RCC 7860 (cell line): ENCODE measurements around the gene TENM4.

ENCODE experiments used
- DNase-seq: peaks from one replicate; pipeline ENCODE4 v3.0.0-alpha.2; 2015; ENCODE audit warnings: low spot score
- FAIRE-seq: peaks from 2 replicates; lab custom pipeline; 2012; peaks lifted over from hg19 to GRCh38; lab: Jason Lieb, UNC

The TENM4 gene

GRCh38 chr11:79449040-79449439 lies 8.2 kb upstream of the TENM4 start:
- DNase-seq = no peak
- no peak for FAIRE-seq

DNA sequence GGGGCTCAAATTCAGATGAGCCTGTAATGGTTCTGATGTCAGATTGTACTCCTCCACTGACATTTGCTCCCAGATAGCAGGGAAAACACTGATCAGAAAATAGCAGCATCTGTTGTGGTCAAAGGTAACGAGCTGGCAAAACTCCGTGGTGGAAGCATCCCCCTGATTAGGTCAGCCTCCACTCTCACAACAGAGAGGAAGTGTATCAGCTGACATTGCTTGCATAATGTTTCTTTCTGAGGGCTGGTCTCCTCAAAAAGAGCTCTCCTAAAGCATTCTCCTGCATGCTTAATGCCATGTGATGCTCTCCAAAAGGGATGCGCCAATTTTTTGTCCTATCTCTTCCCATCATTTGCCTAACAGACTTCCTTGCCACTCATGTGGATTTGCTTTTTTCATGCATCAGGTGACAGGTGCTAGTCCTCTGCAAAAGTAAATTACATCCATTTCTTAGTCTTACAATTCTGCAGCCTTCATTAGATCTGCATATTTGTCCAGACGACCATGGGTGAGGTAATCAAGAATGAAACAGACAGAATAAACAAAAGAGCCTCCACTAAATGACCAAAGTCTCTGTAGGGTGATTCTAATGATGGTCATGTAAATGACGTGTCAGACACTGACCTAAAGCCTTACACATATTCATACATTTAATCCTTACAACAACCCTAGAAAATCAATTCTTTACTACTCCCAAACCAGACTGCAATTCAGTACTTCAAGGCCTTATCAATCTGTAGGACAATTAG lies 6.4 kb upstream of the TENM4 start:
- DNase-seq (no peak), FAIRE-seq (no peak)

- FAIRE-seq (no peak), DNase-seq (no peak)
Measured at GRCh38 chr11:79444923-79445322, 4.1 kb upstream of the TENM4 start.

DNA sequence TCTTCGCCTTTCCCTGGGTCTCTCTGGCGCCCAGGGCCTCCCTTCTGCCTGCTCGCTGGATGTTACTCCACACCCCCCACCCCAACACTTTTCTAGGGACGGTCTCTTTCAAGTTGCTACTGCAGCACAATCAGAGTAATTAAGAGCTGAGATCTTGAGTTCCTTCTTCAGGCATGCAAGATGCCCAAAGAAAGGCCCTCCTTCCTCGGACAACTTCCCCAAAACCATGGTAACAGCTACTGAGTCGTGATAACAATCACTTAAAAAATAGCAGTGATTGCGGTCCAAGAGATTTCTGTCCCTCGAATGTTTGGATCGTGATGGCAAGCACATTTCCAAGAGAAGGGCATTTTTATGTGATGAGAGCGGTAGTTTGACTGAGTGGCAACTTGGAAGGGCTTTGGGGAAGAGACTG lies 638 bp upstream of the TENM4 start:
- no peak for FAIRE-seq
- DNase-seq = no peak

- no peak for FAIRE-seq
- DNase-seq = no peak
Measured at GRCh38 chr11:79439886-79440570, 802 bp downstream of the TENM4 start.

DNA sequence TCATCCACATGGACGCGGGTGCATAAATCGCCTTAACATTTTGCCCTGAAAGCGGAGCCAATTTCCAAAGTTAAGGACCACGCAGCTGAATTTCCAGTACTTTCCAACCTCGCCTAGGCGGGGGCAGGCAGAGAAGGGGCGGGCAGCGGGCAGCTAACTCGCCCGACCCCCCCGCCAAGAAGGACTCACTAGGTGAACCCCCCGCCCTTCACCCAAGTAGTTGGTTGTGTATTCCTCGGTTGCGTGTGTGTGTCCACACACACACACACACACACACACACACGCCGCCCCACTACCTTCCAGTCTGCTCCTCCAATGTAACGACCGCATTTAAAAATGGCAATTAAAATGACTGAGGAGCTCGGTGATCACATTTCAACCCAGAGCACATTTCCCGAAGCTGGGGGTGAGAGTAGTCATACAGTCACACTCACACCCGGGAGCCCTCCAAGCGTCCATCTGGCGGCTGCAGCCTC lies 1.4 kb downstream of the TENM4 start:
- no peak for FAIRE-seq
- peak; percentile 19 for DNase-seq

- no peak for DNase-seq
- FAIRE-seq = no peak
Measured at GRCh38 chr11:79438631-79439409, 2.0 kb downstream of the TENM4 start.

DNA sequence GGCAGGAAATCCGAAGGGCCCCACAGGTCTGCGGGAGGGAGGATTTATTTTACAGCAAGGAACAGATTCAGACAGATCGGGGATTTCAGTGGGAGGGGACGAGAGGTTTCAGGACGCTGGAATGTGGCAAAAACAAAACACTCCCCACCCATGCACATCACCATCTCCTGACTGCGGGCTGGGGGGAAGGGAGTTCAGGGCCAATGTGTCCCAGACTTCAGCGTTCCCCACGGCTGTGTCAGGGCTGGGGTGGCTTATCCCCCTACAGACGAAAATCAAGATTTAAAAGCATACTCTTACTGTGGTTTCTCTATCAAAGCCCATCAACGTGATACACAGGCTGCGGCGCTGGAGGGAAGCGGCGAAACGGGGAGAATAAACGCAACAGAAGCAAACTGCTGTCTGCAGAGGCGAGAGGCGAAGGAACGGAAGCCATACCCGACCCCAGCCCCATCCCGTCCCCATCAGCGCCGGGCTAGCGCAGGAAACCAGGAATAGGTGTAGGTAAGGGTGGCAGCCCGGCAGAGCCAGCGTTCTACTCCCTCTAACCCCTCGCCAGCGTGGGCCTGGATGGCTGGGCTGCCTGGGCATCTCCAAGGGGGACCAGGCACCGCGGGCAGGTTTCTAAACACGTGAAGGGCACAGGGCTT lies 2.7 kb downstream of the TENM4 start:
- FAIRE-seq = no peak
- peak; percentile 51 for DNase-seq

- peak; percentile 32 for DNase-seq
- no peak for FAIRE-seq
Measured at GRCh38 chr11:79437278-79437980, 3.4 kb downstream of the TENM4 start.

DNA sequence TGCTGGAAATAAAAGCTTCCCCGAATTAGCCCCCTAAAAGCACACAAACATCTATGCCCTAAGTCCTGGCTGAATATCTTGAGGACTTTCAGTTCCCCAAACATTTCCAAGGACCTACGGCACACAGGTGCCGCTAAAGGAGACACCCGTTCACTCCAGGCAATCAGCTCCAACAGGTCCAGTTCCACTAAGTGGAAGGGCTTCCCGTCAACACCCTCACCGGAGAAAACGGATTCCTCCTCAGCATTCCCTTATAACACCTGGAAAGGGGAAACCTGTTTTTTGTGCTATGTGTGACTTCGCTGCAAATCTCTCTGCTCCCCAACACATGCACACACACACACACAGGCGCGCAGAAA lies 3.9 kb downstream of the TENM4 start:
- no peak for FAIRE-seq
- DNase-seq = no peak

GRCh38 chr11:79434283-79434682 lies 6.5 kb downstream of the TENM4 start:
- FAIRE-seq (no peak), DNase-seq (no peak)

GRCh38 chr11:79432138-79432537 lies 8.7 kb downstream of the TENM4 start:
- DNase-seq (no peak), FAIRE-seq (no peak)

DNA sequence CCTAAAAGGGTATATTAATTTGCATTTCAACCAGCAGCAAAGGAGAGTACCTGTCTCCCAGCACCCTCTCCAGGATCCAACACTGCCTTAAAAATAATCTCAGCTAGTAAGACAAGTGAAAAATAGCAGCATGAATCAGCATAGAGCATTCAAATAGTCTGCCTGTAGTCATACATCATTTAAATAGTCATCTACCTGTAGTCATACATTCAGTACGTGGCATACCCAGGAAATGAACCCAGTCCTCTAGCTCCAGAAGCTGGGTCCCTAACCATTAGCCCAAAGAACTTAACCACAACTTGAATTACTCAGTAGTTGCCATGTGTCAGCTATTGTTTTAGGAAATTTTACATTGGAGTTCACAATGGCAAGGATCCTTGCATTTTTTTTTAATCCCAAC lies 9.3 kb downstream of the TENM4 start:
- FAIRE-seq = peak; percentile 95
- DNase-seq = peak; percentile 92

DNA sequence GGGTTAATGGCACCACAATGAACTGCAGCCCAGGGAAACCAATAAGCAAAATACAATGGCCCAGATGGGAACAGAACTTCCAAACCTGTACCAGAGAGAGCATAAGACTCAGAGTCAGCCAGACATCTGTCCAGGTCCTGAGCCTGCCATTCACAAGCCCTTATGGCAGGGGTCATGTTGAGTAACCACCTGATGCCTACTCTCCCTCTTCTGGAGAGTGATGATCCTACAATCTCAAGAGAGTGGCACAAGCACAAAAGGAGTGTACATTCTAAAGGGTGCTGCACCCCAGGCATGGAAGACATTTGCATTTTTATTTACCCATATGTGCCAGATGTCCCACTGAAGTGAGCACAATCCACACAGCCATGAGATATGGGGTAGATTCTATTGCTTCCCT lies 10.6 kb downstream of the TENM4 start:
- FAIRE-seq = no peak
- no peak for DNase-seq

GRCh38 chr11:79428406-79428805 lies 12.4 kb downstream of the TENM4 start:
- DNase-seq (peak; percentile 27), FAIRE-seq (peak; percentile 27)

- no peak for FAIRE-seq
- DNase-seq = no peak
Measured at GRCh38 chr11:79427611-79428327, 13.1 kb downstream of the TENM4 start.

DNA sequence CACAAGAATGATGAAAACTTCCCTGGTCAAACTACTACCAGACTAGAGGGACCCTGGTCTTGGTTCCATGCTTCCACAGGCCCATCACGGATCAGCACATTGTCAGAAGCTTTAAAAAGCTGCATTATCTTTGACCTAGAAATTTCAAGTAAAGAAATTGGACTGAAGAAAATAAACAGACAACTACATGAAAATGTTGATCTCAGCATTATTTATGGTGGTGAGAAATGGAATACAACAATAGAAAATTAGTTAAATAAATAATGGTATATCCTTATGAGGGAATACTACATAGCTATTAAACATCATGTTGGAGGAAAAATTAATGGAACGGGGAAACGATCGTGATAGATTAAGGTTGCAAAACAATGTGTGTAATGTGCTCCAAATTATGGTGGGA lies 13.7 kb downstream of the TENM4 start:
- DNase-seq = no peak
- no peak for FAIRE-seq

- no peak for DNase-seq
- no peak for FAIRE-seq
Measured at GRCh38 chr11:79425463-79425862, 15.4 kb downstream of the TENM4 start.

GRCh38 chr11:79423736-79424135 lies 17.1 kb downstream of the TENM4 start:
- DNase-seq (no peak), FAIRE-seq (no peak)

- DNase-seq (no peak), FAIRE-seq (no peak)
Measured at GRCh38 chr11:79422866-79423265, 18.0 kb downstream of the TENM4 start.
